Mucosa of descending colon (tissue), 3 donors: Measurements from ENCODE around the gene NEB. TPM values are rescaled to one million over a fixed set of nuclear protein-coding genes. Genes with fewer than 3 reads are reported as not detected.
"Not testable (repeated sequence)": the region's sequence is repeated elsewhere in the genome, so short reads cannot be mapped to it uniquely, and the experiment has no call there.

Experiments used
- ATAC-seq: fragments of 200-7000 bp; cut with Tn5 transposase; one replicate; pipeline ENCODE4 v1.9.1; 2020; ENCODE audit warnings: mild to moderate bottlenecking, moderate library complexity
- DNase-seq, 3 donors: peaks; one replicate each; pipeline ENCODE4 v3.0.0-alpha.2; 2020
- H3K36me3 ChIP-seq: fragments of 200-600 bp; one replicate; pipeline ENCODE4 v1.8.0; 2021; ENCODE audit warnings: low read depth, mild to moderate bottlenecking
- H3K4me1 ChIP-seq: fragments of 200-600 bp; one replicate; pipeline ENCODE4 v1.8.0; 2021; ENCODE audit warnings: low read depth, mild to moderate bottlenecking
- H3K4me3 ChIP-seq: fragments of 200-600 bp; one replicate; pipeline ENCODE4 v1.8.0; 2021; ENCODE audit warnings: mild to moderate bottlenecking
- H3K9me3 ChIP-seq: fragments of 200-600 bp; one replicate; pipeline ENCODE4 v1.8.0; 2021; ENCODE audit warnings: mild to moderate bottlenecking
- intact Hi-C, 2 donors: fragments of 100-400 bp; cut with DNase I in 1 of 2; cut with micrococcal nuclease in 1 of 2; formaldehyde crosslinking; loops; one replicate each; pipeline versions ENCODE4 v1.11.0 to v1.11.1; 2022; cut with DNase I, micrococcal nuclease
- total RNA-seq, 3 donors: library from RNA; stranded (reverse); fragmentation: NEBNext Ultra II Directional in 2 of 3; extraction: Animal tissue kit (Norgen Biotek cat#: 25700) in 2 of 3; gene quantifications; one replicate each; pipeline versions ENCODE4 v1.2.1 to v1.2.4, GENCODE V29; 2021 to 2023
- TF ChIP-seq, protein P1 (sequence below): fragments of 200-600 bp; IDR thresholded peaks from one replicate; pipeline ENCODE4 v1.8.0; 2022; ENCODE audit warnings: antibody characterized with exemption, mild to moderate bottlenecking
- donor health status: DM: no; HTN: no; CAD: no; lungs with moderate emphysema.
- donor health status: DM: no; HTN: no; CAD: no.
- donor health status: DM: no; HTN: yes; CAD: no.

The NEB gene
- total RNA-seq, 3 donors from 2014 or later: 0.54 to 1.1 (median 0.82) TPM

DNA sequence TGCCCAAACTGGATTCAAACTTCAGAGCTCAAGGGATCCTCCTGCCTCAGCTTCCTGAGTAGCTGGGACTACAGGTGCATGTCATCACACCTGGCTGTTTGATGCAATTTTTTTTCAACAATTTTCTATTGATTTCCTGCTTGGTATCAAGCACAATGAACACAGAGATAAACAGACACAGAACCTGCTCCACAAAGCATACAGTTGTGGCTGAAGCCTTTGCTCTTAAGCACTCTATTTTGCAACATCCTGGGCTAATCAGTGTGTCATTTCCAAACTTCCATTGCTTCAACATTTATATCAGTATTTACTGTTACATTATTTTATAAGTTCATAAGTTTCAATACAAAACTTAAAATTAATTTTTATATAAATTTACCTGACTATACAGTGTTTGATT is 79.4 kb downstream of the NEB start:
- TF ChIP-seq, protein P1, sequence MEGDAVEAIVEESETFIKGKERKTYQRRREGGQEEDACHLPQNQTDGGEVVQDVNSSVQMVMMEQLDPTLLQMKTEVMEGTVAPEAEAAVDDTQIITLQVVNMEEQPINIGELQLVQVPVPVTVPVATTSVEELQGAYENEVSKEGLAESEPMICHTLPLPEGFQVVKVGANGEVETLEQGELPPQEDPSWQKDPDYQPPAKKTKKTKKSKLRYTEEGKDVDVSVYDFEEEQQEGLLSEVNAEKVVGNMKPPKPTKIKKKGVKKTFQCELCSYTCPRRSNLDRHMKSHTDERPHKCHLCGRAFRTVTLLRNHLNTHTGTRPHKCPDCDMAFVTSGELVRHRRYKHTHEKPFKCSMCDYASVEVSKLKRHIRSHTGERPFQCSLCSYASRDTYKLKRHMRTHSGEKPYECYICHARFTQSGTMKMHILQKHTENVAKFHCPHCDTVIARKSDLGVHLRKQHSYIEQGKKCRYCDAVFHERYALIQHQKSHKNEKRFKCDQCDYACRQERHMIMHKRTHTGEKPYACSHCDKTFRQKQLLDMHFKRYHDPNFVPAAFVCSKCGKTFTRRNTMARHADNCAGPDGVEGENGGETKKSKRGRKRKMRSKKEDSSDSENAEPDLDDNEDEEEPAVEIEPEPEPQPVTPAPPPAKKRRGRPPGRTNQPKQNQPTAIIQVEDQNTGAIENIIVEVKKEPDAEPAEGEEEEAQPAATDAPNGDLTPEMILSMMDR: no peak
- Histone ChIP-seq H3K4me3 (no peak overlapping the region), H3K4me1 (no peaks in the 10 kb centered on the region), H3K9me3 (no peaks in the 10 kb centered on the region), H3K36me3 (no peaks in the 10 kb centered on the region)
- ATAC-seq: no peak
- intact Hi-C loops: no loop called here
- no peak for DNase-seq

GRCh38 chr2:151654085-151654484 is 80.2 kb downstream of the NEB start:
- H3K4me3 ChIP-seq: no peak overlapping the region
- DNase-seq (no peak), ATAC-seq (no peak)
- H3K4me1 ChIP-seq: no peaks in the 10 kb centered on the region
- H3K36me3 ChIP-seq: no peaks in the 10 kb centered on the region
- TF ChIP-seq, protein P1: no peak
- H3K9me3 ChIP-seq: no peaks in the 10 kb centered on the region
- intact Hi-C loops: no loop called here

DNA sequence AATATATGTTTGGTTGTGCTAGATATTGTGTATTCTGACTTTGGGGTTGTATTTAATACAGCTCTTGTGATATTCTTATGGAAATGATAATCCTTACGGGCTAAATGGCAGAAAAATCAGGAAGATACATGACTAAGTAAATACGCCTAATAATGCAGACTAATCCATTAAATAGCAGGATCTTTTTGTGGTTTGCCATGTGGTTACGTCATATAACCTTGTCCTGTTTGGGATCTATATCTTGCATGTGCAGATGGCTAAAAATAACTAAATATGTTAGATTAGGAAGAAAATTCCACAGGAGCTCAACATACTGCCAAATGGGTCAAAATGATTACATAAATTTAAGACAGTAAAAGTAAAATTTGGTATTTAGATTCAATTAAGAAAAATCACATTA is 83.0 kb downstream of the NEB start:
- no peak for DNase-seq
- no peak for ATAC-seq
- intact Hi-C loops: no loop called here
- Histone ChIP-seq H3K9me3 (no peaks in the 10 kb centered on the region), H3K36me3 (no peaks in the 10 kb centered on the region), H3K4me3 (no peak overlapping the region), H3K4me1 (no peaks in the 10 kb centered on the region)
- TF ChIP-seq, protein P1: no peak

GRCh38 chr2:151650456-151650855 is 83.8 kb downstream of the NEB start:
- TF ChIP-seq, protein P1: no peak

GRCh38 chr2:151649966-151650365 is 84.3 kb downstream of the NEB start:
- Histone ChIP-seq H3K9me3 (no peaks in the 10 kb centered on the region), H3K36me3 (no peaks in the 10 kb centered on the region), H3K4me3 (no peak overlapping the region), H3K4me1 (no peaks in the 10 kb centered on the region)
- TF ChIP-seq, protein P1: no peak
- DNase-seq: no peak
- intact Hi-C loops: no loop called here
- ATAC-seq: no peak

More at GRCh38 chr2:151650456-151650855, 83.8 kb downstream of the NEB start:
- DNase-seq (no peak), ATAC-seq (no peak)
- no peak overlapping the region for H3K4me3 ChIP-seq
- no peaks in the 10 kb centered on the region for H3K4me1 ChIP-seq
- no peaks in the 10 kb centered on the region for H3K36me3 ChIP-seq
- intact Hi-C loops: no loop called here
- H3K9me3 ChIP-seq: no peaks in the 10 kb centered on the region

- Histone ChIP-seq H3K36me3 (no peaks in the 10 kb centered on the region), H3K4me3 (no peak overlapping the region), H3K9me3 (no peaks in the 10 kb centered on the region), H3K4me1 (no peaks in the 10 kb centered on the region)
- ATAC-seq: no peak
- intact Hi-C loops: no loop called here
- TF ChIP-seq, protein P1: no peak
- no peak for DNase-seq
Measured at GRCh38 chr2:151649400-151649799, 84.9 kb downstream of the NEB start.

DNA sequence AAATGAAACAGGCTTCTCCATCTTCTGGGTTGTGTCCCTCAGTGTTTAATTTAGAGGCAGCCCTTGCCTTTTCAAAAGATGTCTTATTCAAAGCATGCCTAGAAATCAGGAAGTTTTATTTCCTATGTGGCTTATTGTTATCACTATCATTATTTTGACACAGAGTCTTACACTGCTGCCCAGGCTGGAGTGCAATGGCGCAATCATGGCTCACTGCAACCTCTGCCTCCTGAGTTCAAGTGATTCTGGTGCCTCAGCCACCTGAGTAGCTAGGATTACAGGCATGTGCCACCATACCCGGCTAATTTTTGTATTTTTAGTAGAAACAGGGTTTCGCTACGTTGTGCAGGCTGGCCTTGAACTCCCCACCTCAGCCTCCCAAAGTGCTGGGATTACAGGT is 87.8 kb downstream of the NEB start:
- H3K36me3 ChIP-seq, H3K9me3 ChIP-seq, intact Hi-C loops, H3K4me3 ChIP-seq, H3K4me1 ChIP-seq, ATAC-seq, DNase-seq: not testable (repeated sequence)
